Measurements from ENCODE around the gene TAS2R20. TPM values are rescaled to one million over a fixed set of nuclear protein-coding genes. Genes with fewer than 3 reads are reported as not detected.

TAS2R20 gene
- total and polyA plus RNA-seq, 2 donors (not counting 3 experiments of a cell fraction or from before 2014, with no cell fraction given): 0.48 to 3.3 TPM

GRCh38 chr12:10956085-10956484 lies 42.0 kb downstream of the TAS2R20 start:
- FAIRE-seq (no peak), DNase-seq (ENCODE audit: low read depth, low spot score) (no peak)
- H2AFZ ChIP-seq (ENCODE audit: low read depth, low read length): no peak overlapping the region
- CTCF ChIA-PET: no interaction called here
- no peak overlapping the region for H3K4me2 ChIP-seq (ENCODE audit: insufficient read depth, low read length)
- H3K4me3 ChIP-seq (replicated peaks in 1 of 3; ENCODE audit: insufficient read depth in 1 of 3, low read depth in 1 of 3, low read length in 3 of 3): no peak overlapping the region
- intact Hi-C loops (cut with micrococcal nuclease): no loop called here
- no peak overlapping the region for H3K9ac ChIP-seq (replicated peaks; ENCODE audit: extremely low read depth, insufficient read depth, low read length)
- no peaks in the 10 kb centered on the region for H3K27me3 ChIP-seq (ENCODE audit: control insufficient read depth in 2 of 2, insufficient read depth in 2 of 2, low read length in 2 of 2)
- H3K79me2 ChIP-seq (ENCODE audit: control insufficient read depth, insufficient read depth, low read length): no peaks in the 10 kb centered on the region
- no peaks in the 10 kb centered on the region for H3K9me3 ChIP-seq (replicated peaks; ENCODE audit: control insufficient read depth, insufficient read depth, low read length)
- H3K36me3 ChIP-seq (ENCODE audit: control insufficient read depth in 2 of 2, extremely low read depth in 1 of 2, insufficient read depth in 2 of 2, low read length in 2 of 2): no peaks in the 10 kb centered on the region
- H4K20me1 ChIP-seq (replicated peaks; ENCODE audit: control insufficient read depth, extremely low read depth, insufficient read depth, low read length): no peaks in the 10 kb centered on the region
- TF ChIP-seq MYC (IDR thresholded peaks at IDR 0.05; ENCODE audit: low read depth, low read length) (no peak), GATA2 (IDR thresholded peaks at IDR 0.05; ENCODE audit: insufficient read depth, insufficient read length, low read depth, low read length) (no peak), JUN (IDR thresholded peaks at IDR 0.05; ENCODE audit: borderline replicate concordance, insufficient read depth, insufficient read length, low read depth) (no peak), CTCF (IDR thresholded peaks at IDR 0.05; ENCODE audit: extremely low read depth in 1 of 2, insufficient read depth in 1 of 2, low read depth in 1 of 2, low read length in 2 of 2) (no peak), MAX (IDR thresholded peaks at IDR 0.05; ENCODE audit: insufficient read depth, insufficient read length) (no peak), EZH2 (IDR thresholded peaks at IDR 0.05; ENCODE audit: borderline replicate concordance, low read depth, low read length, severe bottlenecking) (no peak), POLR2AphosphoS5 (IDR thresholded peaks at IDR 0.05; ENCODE audit: insufficient read depth, low read depth, low read length) (no peak), FOS (IDR thresholded peaks at IDR 0.05; ENCODE audit: borderline replicate concordance, insufficient read depth, low read length) (no peak), POLR2A (IDR thresholded peaks at IDR 0.05; ENCODE audit: low read depth, low read length) (no peak)
- no peaks in the 10 kb centered on the region for H3K9me1 ChIP-seq (replicated peaks; ENCODE audit: control insufficient read depth, extremely low read depth, insufficient read depth, low read length)
- dilution Hi-C loops (cut with MboI; ENCODE audit: extremely low pct_ligation_motif_present, low sequenced_read_pairs): no loop called here
- no TSS peak for BruUV-seq (replicated peaks)
- POLR2A ChIA-PET: no interaction called here
- H3K4me1 ChIP-seq (ENCODE audit: control insufficient read depth, extremely low read depth, insufficient read depth, low read length): no peaks in the 10 kb centered on the region
- H3K27ac ChIP-seq (ENCODE audit: insufficient read depth, low read depth, low read length): no peak overlapping the region

Measured in endothelial cell of umbilical vein (primary cell).